Measurements from ENCODE around the gene DNAH1.

The DNAH1 gene

GRCh38 chr3:52358362-52358940 lies 42.3 kb downstream of the DNAH1 start:
- no peak for DNase-seq (ENCODE audit: low read depth)

GRCh38 chr3:52359116-52359855 lies 43.2 kb downstream of the DNAH1 start:
- DNase-seq (ENCODE audit: low read depth), result no peak

GRCh38 chr3:52361011-52361410 lies 44.9 kb downstream of the DNAH1 start:
- no peak for DNase-seq (ENCODE audit: low read depth)

GRCh38 chr3:52361454-52361853 lies 45.3 kb downstream of the DNAH1 start:
- DNase-seq (ENCODE audit: low read depth), result no peak

- DNase-seq (ENCODE audit: low read depth), result no peak
These were observed 45.8 kb downstream of the DNAH1 start for GRCh38 chr3:52361898-52362297.

GRCh38 chr3:52364322-52365035 lies 48.4 kb downstream of the DNAH1 start:
- no peak for DNase-seq (ENCODE audit: low read depth)

GRCh38 chr3:52366527-52366926 lies 50.4 kb downstream of the DNAH1 start:
- no peak for DNase-seq (ENCODE audit: low read depth)

- DNase-seq (ENCODE audit: low read depth), result no peak
These were observed 52.1 kb downstream of the DNAH1 start for GRCh38 chr3:52367891-52368880.

- no peak for DNase-seq (ENCODE audit: low read depth)
These were observed 54.4 kb downstream of the DNAH1 start for GRCh38 chr3:52370531-52370930.

GRCh38 chr3:52372822-52373504 lies 56.8 kb downstream of the DNAH1 start:
- no peak for DNase-seq (ENCODE audit: low read depth)

- no peak for DNase-seq (ENCODE audit: low read depth)
These were observed 57.6 kb downstream of the DNAH1 start for GRCh38 chr3:52373676-52374075.

GRCh38 chr3:52374173-52374572 lies 58.1 kb downstream of the DNAH1 start:
- no peak for DNase-seq (ENCODE audit: low read depth)

- no peak for DNase-seq (ENCODE audit: low read depth)
These were observed 63.5 kb downstream of the DNAH1 start for GRCh38 chr3:52379610-52380009.

- DNase-seq (ENCODE audit: low read depth), result no peak
These were observed 63.9 kb downstream of the DNAH1 start for GRCh38 chr3:52380023-52380422.

- DNase-seq (ENCODE audit: low read depth), result no peak
These were observed 65.5 kb downstream of the DNAH1 start for GRCh38 chr3:52381623-52382022.

GRCh38 chr3:52383446-52383845 lies 67.3 kb downstream of the DNAH1 start:
- no peak for DNase-seq (ENCODE audit: low read depth)

GRCh38 chr3:52384019-52384761 lies 68.1 kb downstream of the DNAH1 start:
- no peak for DNase-seq (ENCODE audit: low read depth)

GRCh38 chr3:52385157-52385556 lies 69.0 kb downstream of the DNAH1 start:
- DNase-seq (ENCODE audit: low read depth), result no peak

- DNase-seq (ENCODE audit: low read depth), result no peak
These were observed 71.4 kb downstream of the DNAH1 start for GRCh38 chr3:52387481-52387880.

GRCh38 chr3:52388348-52388821 lies 72.3 kb downstream of the DNAH1 start:
- no peak for DNase-seq (ENCODE audit: low read depth)

- no peak for DNase-seq (ENCODE audit: low read depth)
These were observed 72.8 kb downstream of the DNAH1 start for GRCh38 chr3:52388933-52389332.
